Transverse colon (tissue), 4 donors: ENCODE data around the gene OSBPL6. TPM values are rescaled to one million over a fixed set of nuclear protein-coding genes. Genes with fewer than 3 reads are reported as not detected.
"Not testable (repeated sequence)": the region's sequence is repeated elsewhere in the genome, so short reads cannot be mapped to it uniquely, and the experiment has no call there.

Source experiments
- DNase-seq: peaks from one replicate; pipeline ENCODE4 v3.0.0-alpha.2; 2019
- H3K27ac ChIP-seq, 4 donors: fragments of 200-600 bp; sonication (generic); 2 replicates each; pipeline ENCODE4 v1.5.1; 2016 to 2018; ENCODE audit warnings: inconsistent platforms in 4 of 4
- H3K27me3 ChIP-seq: fragments of 200-600 bp; sonication (generic); 2 replicates; pipeline ENCODE4 v1.5.1; 2017; ENCODE audit warnings: inconsistent platforms
- H3K36me3 ChIP-seq, 4 donors: fragments of 200-600 bp; sonication (generic); 2 replicates each; pipeline ENCODE4 v1.5.1; 2017 to 2019; ENCODE audit warnings: inconsistent platforms in 4 of 4
- H3K4me1 ChIP-seq, 4 donors: fragments of 200-600 bp; sonication (generic); 2 replicates each; pipeline ENCODE4 v1.5.1; 2017 to 2020; ENCODE audit warnings: inconsistent platforms in 4 of 4
- H3K4me3 ChIP-seq, 4 donors: fragments of 200-600 bp; sonication (generic); 1 replicate in 1 of 4; 2 replicates in 3 of 4; pipeline versions ENCODE4 v1.5.1 to v1.6.1; 2017 to 2019; ENCODE audit warnings: inconsistent platforms in 4 of 4
- H3K9me3 ChIP-seq, 2 donors: fragments of 200-600 bp; sonication (generic); 2 replicates each; pipeline ENCODE4 v1.5.1; 2017 to 2019; ENCODE audit warnings: inconsistent platforms in 2 of 2
- EP300 ChIP-seq: sonication (generic); formaldehyde crosslinking; IDR thresholded peaks from one replicate; pipeline ENCODE4 v1.6.1; 2017; ENCODE audit warnings: antibody characterized with exemption, low read depth
- POLR2A ChIP-seq: fragments of 450-650 bp; IDR thresholded peaks from one replicate; pipeline ENCODE4 v1.6.1; 2016; ENCODE audit warnings: antibody characterized with exemption, mild to moderate bottlenecking, moderate library complexity
- POLR2AphosphoS5 ChIP-seq, 3 donors: sonication (generic); formaldehyde crosslinking; IDR thresholded peaks; one replicate each; pipeline ENCODE4 v1.6.1; 2016; ENCODE audit warnings: antibody characterized with exemption in 3 of 3
- WGBS, 2 donors: methylation state at CpG; one replicate each; pipeline ENCODE4 v1.1.5; 2018; ENCODE audit warnings: low coverage in 1 of 2; 5-methylcytosine and 5-hydroxymethylcytosine counted together
- in situ Hi-C, 4 donors: fragments of 200-750 bp; cut with MboI; loops; one replicate each; pipeline versions ENCODE4 v1.15.0 to v1.15.1; 2017; ENCODE audit warnings: low sequenced_read_pairs in 3 of 4, low pct_ligation_motif_present in 1 of 4, low pct_unique_long_range_greater_than_20kb in 1 of 4
- intact Hi-C: fragments of 100-400 bp; cut with DNase I; formaldehyde crosslinking; loops from one replicate; pipeline ENCODE4 v1.15.1; 2023; ENCODE audit warnings: low total_unique reads
- total RNA-seq, 4 donors: library from RNA; depleted of rRNA; stranded (reverse); fragments of >200 nt; gene quantifications; one replicate each; pipeline ENCODE4 v1.1.0, GENCODE V29; 2016
- TF ChIP-seq, protein P1 (sequence below), 5 experiments: fragments of 200-600 bp in 3 of 5; fragments of 450-650 bp in 2 of 5; sonication (generic) in 3 of 5; IDR thresholded peaks; 1 replicate in 2 of 5; 2 replicates in 3 of 5; pipeline ENCODE4 v1.5.1; 2016 to 2017; ENCODE audit warnings: antibody characterized with exemption in 5 of 5, inconsistent platforms in 3 of 5, mild to moderate bottlenecking in 2 of 5, moderate library complexity in 1 of 5

Gene OSBPL6
- total RNA-seq, 4 donors from 2014 or later = 0.95 to 4.0 (median 2.5) TPM

DNA sequence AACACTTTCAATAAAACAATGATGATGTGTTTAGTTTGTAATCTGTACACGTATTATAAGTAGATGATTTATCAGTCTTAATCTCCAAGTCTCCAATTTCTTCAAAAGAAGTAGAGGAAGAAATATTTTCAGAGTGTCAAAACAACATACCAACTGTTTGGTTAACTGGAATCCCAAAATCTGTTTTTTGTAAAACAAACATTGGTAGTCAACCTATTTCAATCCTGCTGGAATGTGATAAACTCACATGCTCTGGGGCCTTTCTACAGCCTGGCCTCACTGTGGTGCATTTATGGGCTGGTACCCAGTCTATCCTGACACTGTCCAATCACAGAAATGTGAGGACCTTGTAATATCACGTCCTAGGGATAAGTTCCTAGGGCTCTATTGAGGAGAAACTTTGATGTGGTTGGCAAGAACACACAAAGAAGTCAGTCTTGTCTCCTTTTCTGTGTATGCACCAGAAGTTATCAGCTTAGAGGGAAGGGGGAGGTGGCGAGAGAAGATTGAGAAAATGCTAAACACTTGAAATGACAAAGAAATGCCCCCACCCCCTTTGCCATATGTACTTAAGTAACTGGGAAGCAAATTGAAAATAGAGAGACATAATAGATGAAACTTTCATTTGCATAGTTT is 209.5 kb downstream of the OSBPL6 start:
- in situ Hi-C loops (loop anchor here (25.0 kb wide), 2 partner anchors 266 to 291 kb away; partner anchors contain the start of gene RBM45 (in 2 of the 4)), intact Hi-C loops (no loop called here)
- H3K4me3 ChIP-seq = no peak overlapping the region
- H3K4me1 ChIP-seq = no peaks in the 10 kb centered on the region
- WGBS, 2 donors = 60 to 79% methylated on average over 3 of the region's 3 CpGs
- H3K9me3 ChIP-seq = no peaks in the 10 kb centered on the region
- no peak for DNase-seq
- TF ChIP-seq POLR2A (no peak), EP300 (no peak), POLR2AphosphoS5 (IDR thresholded peaks at IDR 0.05) (no peak)
- TF ChIP-seq, protein P1, sequence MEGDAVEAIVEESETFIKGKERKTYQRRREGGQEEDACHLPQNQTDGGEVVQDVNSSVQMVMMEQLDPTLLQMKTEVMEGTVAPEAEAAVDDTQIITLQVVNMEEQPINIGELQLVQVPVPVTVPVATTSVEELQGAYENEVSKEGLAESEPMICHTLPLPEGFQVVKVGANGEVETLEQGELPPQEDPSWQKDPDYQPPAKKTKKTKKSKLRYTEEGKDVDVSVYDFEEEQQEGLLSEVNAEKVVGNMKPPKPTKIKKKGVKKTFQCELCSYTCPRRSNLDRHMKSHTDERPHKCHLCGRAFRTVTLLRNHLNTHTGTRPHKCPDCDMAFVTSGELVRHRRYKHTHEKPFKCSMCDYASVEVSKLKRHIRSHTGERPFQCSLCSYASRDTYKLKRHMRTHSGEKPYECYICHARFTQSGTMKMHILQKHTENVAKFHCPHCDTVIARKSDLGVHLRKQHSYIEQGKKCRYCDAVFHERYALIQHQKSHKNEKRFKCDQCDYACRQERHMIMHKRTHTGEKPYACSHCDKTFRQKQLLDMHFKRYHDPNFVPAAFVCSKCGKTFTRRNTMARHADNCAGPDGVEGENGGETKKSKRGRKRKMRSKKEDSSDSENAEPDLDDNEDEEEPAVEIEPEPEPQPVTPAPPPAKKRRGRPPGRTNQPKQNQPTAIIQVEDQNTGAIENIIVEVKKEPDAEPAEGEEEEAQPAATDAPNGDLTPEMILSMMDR (IDR thresholded peaks at IDR 0.05) = no peak
- H3K27ac ChIP-seq = no peak overlapping the region
- H3K36me3 ChIP-seq = no peaks in the 10 kb centered on the region
- no peaks in the 10 kb centered on the region for H3K27me3 ChIP-seq

- in situ Hi-C loops = loop anchor here (25.0 kb wide), 2 partner anchors 267 to 292 kb away; partner anchors contain the start of gene RBM45 (in 2 of the 4)
- Histone ChIP-seq H3K4me1 (no peaks in the 10 kb centered on the region), H3K9me3 (no peaks in the 10 kb centered on the region), H3K4me3 (no peak overlapping the region), H3K27me3 (no peaks in the 10 kb centered on the region), H3K36me3 (no peaks in the 10 kb centered on the region), H3K27ac (no peak overlapping the region)
- TF ChIP-seq POLR2AphosphoS5 (IDR thresholded peaks at IDR 0.05) = peak in 1 of 3 donors; percentile 58
- no peak for TF ChIP-seq POLR2A
- TF ChIP-seq, protein P1 (IDR thresholded peaks at IDR 0.05) = no peak
- TF ChIP-seq EP300 = no peak
- intact Hi-C loops = no loop called here
- 31 to 33% methylated on average over 3 to 4 of the region's 4 CpGs for WGBS, 2 donors
- DNase-seq = peak; percentile 22
Observed at GRCh38 chr2:178404368-178404767, 210.1 kb downstream of the OSBPL6 start.

- 81 to 89% methylated on average over 5 of the region's 5 CpGs for whole genome bisulfite sequencing, 2 donors
- no peak for DNase-seq
- Histone ChIP-seq H3K4me3 (no peak overlapping the region), H3K36me3 (no peaks in the 10 kb centered on the region), H3K27me3 (no peaks in the 10 kb centered on the region), H3K4me1 (peaks cover 0 to 14% (median 7%) of the 10 kb centered on the region in 4 donors), H3K9me3 (no peaks in the 10 kb centered on the region), H3K27ac (no peak overlapping the region)
- in situ Hi-C loops = loop anchor here (25.0 kb wide), 2 partner anchors 272 to 297 kb away; partner anchors contain the start of gene RBM45 (in 2 of the 4)
- no peak for TF ChIP-seq EP300
- TF ChIP-seq POLR2A = no peak
- no peak for TF ChIP-seq POLR2AphosphoS5 (IDR thresholded peaks at IDR 0.05)
- TF ChIP-seq, protein P1 (IDR thresholded peaks at IDR 0.05) = no peak
- intact Hi-C loops = no loop called here
Observed at GRCh38 chr2:178409261-178409660, 214.9 kb downstream of the OSBPL6 start.

DNA sequence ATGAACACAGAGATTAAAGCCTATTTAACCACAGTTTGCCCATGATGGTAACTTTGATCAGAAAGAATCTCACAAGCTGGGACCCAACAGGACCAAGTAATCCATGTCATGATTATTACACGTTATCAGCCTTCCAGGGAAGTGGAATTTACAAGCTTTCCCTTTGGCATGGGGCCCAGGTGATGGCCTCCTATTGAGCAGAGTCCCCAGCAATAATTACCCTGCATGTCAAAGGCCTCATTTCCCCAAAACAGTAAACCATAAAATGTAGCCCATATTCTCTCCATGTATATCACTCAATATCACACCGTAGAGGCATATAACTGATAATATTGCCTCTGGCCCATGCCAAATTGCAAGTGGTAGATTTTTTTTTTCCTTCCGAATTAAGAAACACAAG is 217.7 kb downstream of the OSBPL6 start:
- Histone ChIP-seq H3K4me3 (no peak overlapping the region), H3K27me3 (no peaks in the 10 kb centered on the region), H3K36me3 (no peaks in the 10 kb centered on the region), H3K27ac (no peak overlapping the region), H3K9me3 (no peaks in the 10 kb centered on the region), H3K4me1 (peaks cover 4 to 23% (median 7%) of the 10 kb centered on the region in 4 donors)
- in situ Hi-C loops (loop anchor here (25.0 kb wide), 2 partner anchors 275 to 300 kb away; partner anchors contain the start of gene RBM45 (in 2 of the 4)), intact Hi-C loops (no loop called here)
- TF ChIP-seq EP300 = no peak
- DNase-seq = no peak
- 53 to 89% methylated on average over 1 to 3 of the region's 3 CpGs for WGBS, 2 donors

DNA sequence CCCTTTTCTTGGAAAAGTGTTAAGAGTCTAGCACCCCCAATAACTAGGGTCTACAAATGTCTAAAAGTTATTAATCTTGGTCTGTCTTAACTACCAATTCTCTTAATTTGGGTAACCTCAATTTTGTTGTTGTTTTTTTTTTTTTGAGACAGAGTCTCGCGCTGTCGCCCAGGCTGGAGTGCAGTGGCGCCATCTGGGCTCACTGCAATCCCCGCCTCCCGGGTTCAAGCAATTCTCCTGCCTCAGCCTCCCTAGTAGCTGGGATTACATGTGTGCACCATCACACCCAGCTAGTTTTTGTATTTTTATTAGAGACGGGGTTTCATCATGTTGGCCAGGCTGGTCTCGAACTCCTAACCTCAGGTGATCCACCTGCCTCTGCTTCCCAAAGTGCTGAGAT is 218.1 kb downstream of the OSBPL6 start:
- H3K9me3 ChIP-seq, H3K4me3 ChIP-seq, H3K27me3 ChIP-seq, H3K36me3 ChIP-seq, H3K27ac ChIP-seq, DNase-seq, intact Hi-C loops: not testable (repeated sequence)
- in situ Hi-C loops = loop anchor here (25.0 kb wide), 2 partner anchors 275 to 300 kb away; partner anchors contain the start of gene RBM45 (in 2 of the 4)
- H3K4me1 ChIP-seq = peaks cover 4 to 23% (median 7%) of the 10 kb centered on the region in 4 donors
- 98% methylated on average over 6 to 8 of the region's 8 CpGs for WGBS, 2 donors
